A549 (cell line): Measurements from ENCODE around the gene DEPDC5.

Source experiments
- CBX8 ChIP-seq: fragments of 200-600 bp; sonication (generic); IDR thresholded peaks from 2 replicates; pipeline ENCODE4 v1.6.1; 2016
- CTCF ChIP-seq: fragments of >200 bp; sonication (Bioruptor Twin); formaldehyde crosslinking; IDR thresholded peaks from 3 replicates; pipeline ENCODE4 v1.5.1; 2016
- E2F6 ChIP-seq: IDR thresholded peaks from 2 replicates; pipeline ENCODE4 v1.6.1; 2012; ENCODE audit warnings: low read depth, borderline replicate concordance
- ELK1 ChIP-seq: fragments of 150-350 bp; IDR thresholded peaks from 2 replicates; pipeline ENCODE4 v1.6.1; 2014; ENCODE audit warnings: low read depth, mild to moderate bottlenecking, low read length
- KDM1A ChIP-seq: fragments of 200-600 bp; sonication (generic); IDR thresholded peaks from 2 replicates; pipeline ENCODE4 v1.6.1; 2016; ENCODE audit warnings: low read depth, mild to moderate bottlenecking
- MAX ChIP-seq: IDR thresholded peaks from 2 replicates; pipeline ENCODE4 v1.6.1; 2012
- MYC ChIP-seq: IDR thresholded peaks from 2 replicates; pipeline ENCODE4 v1.6.1; 2012; ENCODE audit warnings: mild to moderate bottlenecking, inconsistent platforms, low read length, improper control_type of control experiment, borderline replicate concordance
- POLR2A ChIP-seq: IDR thresholded peaks from 2 replicates; pipeline ENCODE4 v1.6.1; 2012; ENCODE audit warnings: mild to moderate bottlenecking, low read length
- RAD21 ChIP-seq, 2 experiments: fragments of >200 bp in 1 of 2; sonication (Bioruptor Twin) in 1 of 2; formaldehyde crosslinking in 1 of 2; IDR thresholded peaks in 1 of 2; conservative IDR thresholded peaks in 1 of 2; 2 replicates in 1 of 2; 3 replicates in 1 of 2; pipeline ENCODE4 v1.6.1; 2012 to 2018; ENCODE audit warnings: inconsistent platforms in 1 of 2
- ZNF302 ChIP-seq: fragments of 250-450 bp; sonication (Bioruptor Pico); IDR thresholded peaks from 2 replicates; pipeline ENCODE4 v1.9.0; 2021; ENCODE audit warnings: inconsistent platforms, mild to moderate bottlenecking, moderate library complexity

GRCh38 chr22:31802575-31802974 lies 48.8 kb downstream of the DEPDC5 start:
- TF ChIP-seq RAD21 (conservative IDR thresholded peaks at IDR 0.05 in 1 of 2, IDR thresholded peaks at IDR 0.05 in 1 of 2) (no peak), CTCF (no peak), CBX8 (no peak), ZNF302 (CRISPR knock-in tag) (no peak), KDM1A (no peak), MYC (no peak), ELK1 (no peak), MAX (no peak), POLR2A (no peak), E2F6 (no peak)
